Peyer's patch (tissue), 4 donors: Measurements from ENCODE around the gene CLCN2. TPM values are rescaled to one million over a fixed set of nuclear protein-coding genes. Genes with fewer than 3 reads are reported as not detected.

Source experiments
- small RNA-seq, 2 donors: library from RNA; depleted of rRNA; stranded (forward); fragments of <200 nt; gene quantifications; one replicate each; pipeline ENCODE3, GENCODE V24; 2016
- total RNA-seq, 4 donors: library from RNA; depleted of rRNA; stranded (reverse); fragments of >200 nt; gene quantifications; one replicate each; pipeline ENCODE4 v1.1.0, GENCODE V29; 2016

The CLCN2 gene
- total RNA-seq, 4 donors from 2014 or later, result 11.6 to 87.8 (median 63.8) TPM

Small RNAs within 50 kb of the gene (small RNA-seq; reads per million reads assigned to genes)
- gene SNORD66, result 973 to 975 reads per million in 2 donors

Other genes starting within 250 kb of the CLCN2 start
- 10 to 100 TPM; 24.7 to 67.7 (median 41.6) TPM for gene EIF2B5, start 226.2 kb downstream of the CLCN2 start, total RNA-seq
- 10 to 100 TPM; 65.3 to 90.6 (median 76.7) TPM for gene DVL3, start 206.2 kb downstream of the CLCN2 start, total RNA-seq
- gene AP2M1, start 186.8 kb downstream of the CLCN2 start, total RNA-seq, result 100 to 1,000 TPM; 150 to 200 (median 195) TPM
- 100 to 1,000 TPM in 3 of 4 donors, 10 to 100 TPM in 1; 94.7 to 136 (median 125) TPM for gene ABCF3, start 175.4 kb downstream of the CLCN2 start, total RNA-seq
- gene VWA5B2, start 132.0 kb downstream of the CLCN2 start, total RNA-seq, result 1 to 10 TPM in 3 of 4 donors, under 1 TPM in 1; 0.83 to 9.1 (median 6.9) TPM
- 10 to 100 TPM; 19.0 to 63.6 (median 56.8) TPM for gene ALG3, start 112.6 kb downstream of the CLCN2 start, total RNA-seq
- gene EEF1AKMT4, start 111.9 kb downstream of the CLCN2 start, total RNA-seq, result 1 to 10 TPM; 1.7 to 9.8 (median 5.7) TPM
- not detected for gene CAMK2N2, start 100.1 kb downstream of the CLCN2 start, total RNA-seq
- gene ECE2, start 85.6 kb downstream of the CLCN2 start, total RNA-seq, result not detected
- 100 to 1,000 TPM; 140 to 198 (median 155) TPM for gene PSMD2, start 62.4 kb downstream of the CLCN2 start, total RNA-seq
- 100 to 1,000 TPM; 209 to 295 (median 244) TPM for gene EIF4G1, start 47.0 kb downstream of the CLCN2 start, total RNA-seq
- 10 to 100 TPM in 3 of 4 donors, 1 to 10 TPM in 1; 5.8 to 47.9 (median 19.6) TPM for gene FAM131A, start 24.0 kb downstream of the CLCN2 start, total RNA-seq
- 100 to 1,000 TPM in 3 of 4 donors, 10 to 100 TPM in 1; 90.8 to 307 (median 239) TPM for gene POLR2H, start 105 bp upstream of the CLCN2 start, total RNA-seq
- 1 to 10 TPM in 1 of 4 donors, under 1 TPM in 1, not detected in 2; 0.54 to 2.5 TPM for gene THPO, start 16.6 kb upstream of the CLCN2 start, total RNA-seq
- gene CHRD, start 18.4 kb upstream of the CLCN2 start, total RNA-seq, result 10 to 100 TPM in 1 of 4 donors, 1 to 10 TPM in 2, under 1 TPM in 1; 0.53 to 17.3 (median 4.4) TPM
- gene EPHB3, start 200.2 kb upstream of the CLCN2 start, total RNA-seq, result 10 to 100 TPM in 3 of 4 donors, 1 to 10 TPM in 1; 6.0 to 59.4 (median 17.2) TPM